SW480 (cell line): Measurements from ENCODE around the gene PTP4A2.

Source experiments
- DNase-seq: peaks from one replicate; pipeline ENCODE4 v3.0.0-alpha.2; 2016; ENCODE audit warnings: low spot score

PTP4A2 gene

DNA sequence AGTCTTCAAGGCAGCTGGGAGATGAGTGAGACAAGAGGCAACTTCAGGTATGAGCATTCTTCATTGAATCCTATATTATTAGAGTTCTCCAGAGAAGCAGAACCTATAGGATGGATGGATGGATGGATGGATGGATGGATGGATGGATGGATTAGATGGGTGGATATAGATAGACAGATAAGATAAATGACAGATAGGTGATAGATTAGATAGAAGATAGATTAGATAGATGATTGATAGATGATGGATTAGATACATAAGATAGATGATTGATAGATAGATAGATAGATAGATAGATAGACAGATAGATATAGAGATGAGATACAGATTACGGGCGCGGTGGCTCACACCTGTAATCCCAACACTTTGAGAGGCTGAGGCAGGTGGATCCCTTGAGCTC is 79.1 kb downstream of the PTP4A2 start:
- DNase-seq = no peak

DNA sequence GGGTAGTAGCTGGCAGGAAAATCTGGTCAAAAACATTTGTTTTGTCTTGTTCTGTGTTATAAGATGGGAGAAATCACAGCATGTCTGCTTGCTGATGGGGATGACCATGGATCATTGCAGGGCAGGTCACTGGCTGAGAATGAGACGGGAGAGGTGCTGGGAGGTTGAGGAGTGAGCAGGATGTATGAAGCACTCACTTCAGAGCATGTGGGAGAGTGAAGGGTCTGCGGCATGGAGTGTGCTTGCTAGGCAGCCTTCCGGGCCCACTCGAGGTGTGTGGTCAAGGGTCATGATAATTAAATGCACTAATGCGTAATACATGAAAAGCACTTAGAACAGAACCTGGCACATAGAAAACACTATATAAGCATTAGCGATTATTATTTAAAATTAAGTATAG is 80.3 kb downstream of the PTP4A2 start:
- no peak for DNase-seq
